HEK293 (cell line): ENCODE data around the gene EXOSC6.

Source experiments
- CTCF ChIP-seq: fragments of 450-650 bp; formaldehyde crosslinking; IDR thresholded peaks from 2 replicates; pipeline ENCODE4 v1.5.1; 2016; ENCODE audit warnings: missing biosample characterization, missing genetic modification characterization
- GLI4 ChIP-seq: fragments of 450-650 bp; formaldehyde crosslinking; IDR thresholded peaks from 2 replicates; pipeline ENCODE4 v1.5.1; 2016; ENCODE audit warnings: missing biosample characterization, missing genetic modification characterization
- HOXA7 ChIP-seq: sonication (generic); formaldehyde crosslinking; IDR thresholded peaks from 2 replicates; pipeline ENCODE4 v1.8.1; 2022; ENCODE audit warnings: missing genetic modification reagents, borderline replicate concordance
- KLF10 ChIP-seq: fragments of 450-650 bp; IDR thresholded peaks from 2 replicates; pipeline ENCODE4 v1.5.1; 2018; ENCODE audit warnings: missing biosample characterization, mild to moderate bottlenecking, missing genetic modification characterization
- REST ChIP-seq: fragments of 450-650 bp; formaldehyde crosslinking; IDR thresholded peaks from 2 replicates; pipeline ENCODE4 v1.5.1; 2016; ENCODE audit warnings: missing biosample characterization, missing genetic modification characterization
- SCRT1 ChIP-seq: fragments of 450-650 bp; formaldehyde crosslinking; IDR thresholded peaks from 2 replicates; pipeline ENCODE4 v1.5.1; 2016; ENCODE audit warnings: missing biosample characterization, missing genetic modification characterization, borderline replicate concordance
- ZBTB8A ChIP-seq: fragments of 450-650 bp; formaldehyde crosslinking; IDR thresholded peaks from 2 replicates; pipeline ENCODE4 v1.5.1; 2016; ENCODE audit warnings: missing biosample characterization, missing genetic modification characterization
- ZNF121 ChIP-seq: fragments of 450-650 bp; formaldehyde crosslinking; IDR thresholded peaks from 2 replicates; pipeline ENCODE4 v1.5.1; 2016; ENCODE audit warnings: missing biosample characterization, missing genetic modification characterization
- ZNF138 ChIP-seq: fragments of 450-650 bp; formaldehyde crosslinking; IDR thresholded peaks from 2 replicates; pipeline ENCODE4 v1.5.1; 2016; ENCODE audit warnings: missing biosample characterization, missing genetic modification characterization, borderline replicate concordance
- ZNF24 ChIP-seq: fragments of 450-650 bp; formaldehyde crosslinking; IDR thresholded peaks from 2 replicates; pipeline ENCODE4 v1.5.1; 2016; ENCODE audit warnings: missing biosample characterization, missing genetic modification characterization
- ZNF433 ChIP-seq: fragments of 450-650 bp; formaldehyde crosslinking; IDR thresholded peaks from 2 replicates; pipeline ENCODE4 v1.5.1; 2016; ENCODE audit warnings: missing biosample characterization, missing genetic modification characterization, low read depth
- ZNF626 ChIP-seq: fragments of 450-650 bp; sonication (Bioruptor Pico); formaldehyde crosslinking; IDR thresholded peaks from 2 replicates; pipeline ENCODE4 v1.5.1; 2018; ENCODE audit warnings: missing biosample characterization, missing genetic modification characterization, inconsistent platforms
- ZNF768 ChIP-seq: fragments of 450-650 bp; formaldehyde crosslinking; IDR thresholded peaks from 2 replicates; pipeline ENCODE4 v1.5.1; 2018; ENCODE audit warnings: missing biosample characterization, mild to moderate bottlenecking, missing genetic modification characterization

GRCh38 chr16:70270176-70270575 lies 18.4 kb upstream of the EXOSC6 start:
- TF ChIP-seq ZNF768 (no peak), HOXA7 (CRISPR knock-in tag) (no peak), ZNF138 (no peak), CTCF (tag by site-specific recombination) (no peak), ZNF121 (tag by site-specific recombination) (no peak), KLF10 (tag by site-specific recombination) (no peak), SCRT1 (tag by site-specific recombination) (no peak), GLI4 (tag by site-specific recombination) (no peak), ZBTB8A (tag by site-specific recombination) (no peak), ZNF433 (tag by site-specific recombination) (no peak), ZNF24 (tag by site-specific recombination) (no peak), REST (tag by site-specific recombination) (no peak), ZNF626 (tag by site-specific recombination) (no peak)
